Measurements from ENCODE around the gene DLG1.

The DLG1 gene

DNA sequence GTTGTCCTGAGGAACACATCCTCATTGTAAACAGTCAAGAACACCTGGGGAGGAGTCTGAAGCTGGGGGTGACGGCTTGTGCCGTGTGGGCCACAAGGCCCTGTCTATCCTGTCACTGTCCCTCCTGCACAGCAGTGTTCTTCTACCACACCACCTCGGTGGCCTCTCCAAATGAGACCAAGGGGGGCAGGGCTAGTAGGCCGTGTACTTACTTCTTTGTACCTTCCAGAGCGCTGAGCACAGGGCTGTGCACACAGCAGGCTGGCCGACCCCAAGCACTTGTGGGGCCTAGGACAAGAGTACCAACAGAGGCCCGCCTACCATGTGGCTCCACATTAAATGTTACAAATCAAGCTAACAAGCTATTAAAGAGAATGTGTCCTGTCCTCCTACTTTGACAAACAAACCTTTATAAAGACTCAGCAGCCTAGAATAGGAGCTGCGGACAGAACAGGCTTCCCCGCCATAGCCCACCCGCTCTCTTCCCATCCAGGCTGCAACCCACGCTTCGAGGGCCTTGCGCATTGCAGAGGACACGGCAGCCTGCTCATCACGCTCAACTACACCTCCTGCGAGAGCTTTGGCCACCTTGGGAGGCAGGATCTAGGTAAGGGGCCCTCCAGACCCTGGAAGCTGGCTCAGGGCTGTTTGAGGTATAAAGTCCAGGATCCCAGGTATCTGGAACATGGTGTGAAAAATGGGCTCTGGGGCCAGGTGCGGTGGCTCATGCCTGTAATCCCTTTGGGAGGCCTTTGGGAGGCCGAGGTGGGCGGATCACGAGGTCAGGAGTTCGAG lies 299.2 kb downstream of the DLG1 start:
- DNase-seq (ENCODE audit: low read depth in 2 of 2): no peak

DNA sequence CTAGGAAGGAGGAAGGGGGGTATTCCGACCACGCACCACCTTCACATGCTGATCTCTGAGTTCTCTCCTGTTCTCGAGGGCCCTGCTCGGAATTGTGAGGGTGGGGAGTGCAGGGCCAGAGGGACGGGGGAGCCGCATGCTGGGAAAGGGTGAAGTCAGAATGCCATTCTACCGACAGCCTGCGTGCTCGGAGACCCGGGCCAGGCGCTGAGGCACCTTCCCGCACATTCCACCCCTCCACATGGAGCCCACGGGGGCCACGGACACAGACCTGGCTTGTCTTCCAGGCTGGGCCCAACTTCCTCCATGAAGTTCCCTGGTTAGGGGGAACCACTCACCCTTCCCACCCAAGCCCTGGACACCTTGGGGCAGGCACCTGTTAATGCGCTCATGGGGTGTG lies 301.1 kb downstream of the DLG1 start:
- no peak for DNase-seq (ENCODE audit: low read depth in 2 of 2)

- no peak for DNase-seq (ENCODE audit: low read depth in 2 of 2)
These were observed 301.8 kb downstream of the DLG1 start for GRCh38 chr3:196996454-196997265.

DNA sequence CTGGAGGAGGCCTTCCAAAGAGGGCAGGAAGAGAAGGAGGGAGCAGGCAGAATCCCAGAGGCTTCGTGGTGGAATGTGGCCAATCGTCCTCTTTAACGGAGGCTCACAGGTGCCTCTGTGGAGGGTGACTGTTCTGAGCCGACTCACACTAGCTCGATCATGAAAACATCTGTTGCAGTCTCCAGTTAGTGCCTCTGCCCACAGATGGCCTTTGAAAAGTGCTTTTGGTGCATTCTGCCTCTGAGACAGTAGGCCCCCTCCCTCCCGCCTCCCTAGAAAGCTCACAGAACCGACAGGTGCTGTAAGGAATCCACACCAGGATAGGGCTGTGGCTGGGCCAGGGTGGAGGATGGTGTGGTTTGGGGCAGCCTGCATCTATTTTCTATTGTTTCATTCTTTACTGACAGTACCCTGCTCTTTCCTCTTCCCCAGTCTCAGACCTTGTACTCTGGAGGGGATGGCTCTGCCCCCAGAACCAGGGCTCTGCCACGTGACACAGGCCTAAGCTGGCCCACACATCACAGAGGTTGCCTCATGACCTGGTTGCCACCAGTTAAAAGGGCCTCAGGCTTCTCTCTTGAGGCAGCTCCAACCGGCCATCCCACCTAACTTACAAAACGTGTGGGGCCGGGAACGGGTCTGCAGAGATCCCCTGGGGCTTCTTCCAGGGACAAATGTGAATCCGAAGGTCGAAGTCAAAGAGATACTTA lies 302.6 kb downstream of the DLG1 start:
- no peak for DNase-seq (ENCODE audit: low read depth in 2 of 2)

GRCh38 chr3:196995027-196995426 lies 303.4 kb downstream of the DLG1 start:
- DNase-seq (ENCODE audit: low read depth in 2 of 2): no peak

- no peak for DNase-seq (ENCODE audit: low read depth in 2 of 2)
These were observed 304.4 kb downstream of the DLG1 start for GRCh38 chr3:196994056-196994455.

Data from stimulated activated CD8-positive, alpha-beta memory T cell treated with anti-CD3 and anti-CD28 coated beads, Interleukin-15, amount 100 ng/mL, for 4 hours (primary cell).